Measurements from ENCODE around the gene PRMT7. TPM values are rescaled to one million over a fixed set of nuclear protein-coding genes. Genes with fewer than 3 reads are reported as not detected.

The PRMT7 gene
- total RNA-seq, 1 donor from 2014 or later = 25.6 TPM

GRCh38 chr16:68345958-68346635, 35.3 kb downstream of the PRMT7 start:
- Histone ChIP-seq H3K27me3 (ENCODE audit: low read depth) (no peaks in the 10 kb centered on the region), H3K27ac (replicated peaks) (peak overlapping the region; percentile 61), H3K9me3 (replicated peaks) (no peaks in the 10 kb centered on the region), H3K36me3 (peaks cover 77% of the 10 kb centered on the region), H3K4me1 (peaks cover 32% of the 10 kb centered on the region), H3K4me3 (no peak overlapping the region)
- TF ChIP-seq CTCF (IDR thresholded peaks at IDR 0.05; ENCODE audit: borderline replicate concordance) = no peak
- DNase-seq = no peak
- intact Hi-C loops (cut with micrococcal nuclease) = no loop called here

- peaks cover 84% of the 10 kb centered on the region for H3K36me3 ChIP-seq
- no peak for DNase-seq
- H3K9me3 ChIP-seq (replicated peaks) = no peaks in the 10 kb centered on the region
- H3K27me3 ChIP-seq (ENCODE audit: low read depth) = no peaks in the 10 kb centered on the region
- H3K4me1 ChIP-seq = peaks cover 23% of the 10 kb centered on the region
- no peak for TF ChIP-seq CTCF (IDR thresholded peaks at IDR 0.05; ENCODE audit: borderline replicate concordance)
- H3K27ac ChIP-seq (replicated peaks) = no peak overlapping the region
- H3K4me3 ChIP-seq = no peak overlapping the region
- intact Hi-C loops (cut with micrococcal nuclease) = no loop called here
These were observed 36.2 kb downstream of the PRMT7 start for GRCh38 chr16:68346892-68347480.

- peaks cover 84% of the 10 kb centered on the region for H3K36me3 ChIP-seq
- intact Hi-C loops (cut with micrococcal nuclease) = no loop called here
- no peak for TF ChIP-seq CTCF (IDR thresholded peaks at IDR 0.05; ENCODE audit: borderline replicate concordance)
- no peak overlapping the region for H3K4me3 ChIP-seq
- no peaks in the 10 kb centered on the region for H3K27me3 ChIP-seq (ENCODE audit: low read depth)
- H3K27ac ChIP-seq (replicated peaks) = no peak overlapping the region
- H3K9me3 ChIP-seq (replicated peaks) = no peaks in the 10 kb centered on the region
- peaks cover 20% of the 10 kb centered on the region for H3K4me1 ChIP-seq
- DNase-seq = no peak
These were observed 36.8 kb downstream of the PRMT7 start for GRCh38 chr16:68347605-68348004.

GRCh38 chr16:68348639-68349445, 38.0 kb downstream of the PRMT7 start:
- H3K36me3 ChIP-seq = peaks cover 86% of the 10 kb centered on the region
- H3K27me3 ChIP-seq (ENCODE audit: low read depth) = no peaks in the 10 kb centered on the region
- intact Hi-C loops (cut with micrococcal nuclease) = no loop called here
- no peaks in the 10 kb centered on the region for H3K9me3 ChIP-seq (replicated peaks)
- DNase-seq = no peak
- H3K27ac ChIP-seq (replicated peaks) = no peak overlapping the region
- H3K4me1 ChIP-seq = peaks cover 20% of the 10 kb centered on the region
- H3K4me3 ChIP-seq = no peak overlapping the region
- TF ChIP-seq CTCF (IDR thresholded peaks at IDR 0.05; ENCODE audit: borderline replicate concordance) = no peak

- Histone ChIP-seq H3K27me3 (ENCODE audit: low read depth) (no peaks in the 10 kb centered on the region), H3K27ac (replicated peaks) (no peak overlapping the region), H3K36me3 (peaks cover 95% of the 10 kb centered on the region), H3K9me3 (replicated peaks) (no peaks in the 10 kb centered on the region), H3K4me3 (no peak overlapping the region), H3K4me1 (peaks cover 20% of the 10 kb centered on the region)
- intact Hi-C loops (cut with micrococcal nuclease) = no loop called here
- no peak for TF ChIP-seq CTCF (IDR thresholded peaks at IDR 0.05; ENCODE audit: borderline replicate concordance)
- DNase-seq = no peak
These were observed 39.1 kb downstream of the PRMT7 start for GRCh38 chr16:68349838-68350410.
